A673 (cell line): ENCODE data around the gene ITGB4. TPM values are rescaled to one million over a fixed set of nuclear protein-coding genes. Genes with fewer than 3 reads are reported as not detected.
"Not testable (repeated sequence)": the region's sequence is repeated elsewhere in the genome, so short reads cannot be mapped to it uniquely, and the experiment has no call there.

Source experiments
- BruUV-seq: library from RNA; stranded (reverse); fragments of 400-500 nt; replicated peaks from 2 replicates; lab custom pipeline; 2021; lab: Mats Ljungman, UMichigan
- CTCF ChIA-PET: fragments of 300-600 bp; sonication (Branson Sonifier 250); formaldehyde crosslinking; loops from one replicate; lab custom pipeline; 2022; ENCODE audit warnings: antibody characterized with exemption; lab: Charles Lee
- POLR2A ChIA-PET: fragments of 300-600 bp; sonication (Branson Sonifier 250); formaldehyde crosslinking; loops from one replicate; lab custom pipeline; 2022; ENCODE audit warnings: antibody characterized with exemption; ENCODE audit not compliant: low non-redundant PET; lab: Charles Lee
- DNase-seq: peaks from one replicate; pipeline ENCODE4 v3.0.0-alpha.2; 2015; ENCODE audit warnings: low spot score
- H3K27ac ChIP-seq: fragments of 200-600 bp; sonication (generic); 2 replicates; pipeline ENCODE4 v1.5.1; 2016; ENCODE audit warnings: mixed run types, low read depth, mild to moderate bottlenecking, mixed read lengths, antibody characterized with exemption, low read length; ENCODE audit not compliant: poor library complexity, severe bottlenecking
- H3K27me3 ChIP-seq: fragments of 200-600 bp; sonication (generic); replicated peaks from 2 replicates; pipeline ENCODE4 v1.6.1; 2017; ENCODE audit warnings: mixed run types, low read depth, mild to moderate bottlenecking, mixed read lengths, antibody characterized with exemption, low read length; ENCODE audit not compliant: insufficient read depth, poor library complexity
- H3K36me3 ChIP-seq: fragments of 200-600 bp; sonication (generic); 2 replicates; pipeline ENCODE4 v1.6.1; 2016; ENCODE audit warnings: mixed run types, mild to moderate bottlenecking, mixed read lengths, antibody characterized with exemption, low read length; ENCODE audit not compliant: insufficient read depth, poor library complexity, severe bottlenecking
- H3K4me1 ChIP-seq: fragments of 200-600 bp; sonication (generic); 2 replicates; pipeline ENCODE4 v1.6.1; 2017; ENCODE audit warnings: mixed run types, mild to moderate bottlenecking, mixed read lengths, antibody characterized with exemption, low read length; ENCODE audit not compliant: insufficient read depth, poor library complexity, severe bottlenecking
- H3K4me3 ChIP-seq: fragments of 200-600 bp; sonication (generic); 2 replicates; pipeline ENCODE4 v1.5.1; 2016; ENCODE audit warnings: low read depth, mixed run types, mild to moderate bottlenecking, mixed read lengths, low read length; ENCODE audit not compliant: poor library complexity, severe bottlenecking
- H3K9me3 ChIP-seq: fragments of 200-600 bp; sonication (generic); 2 replicates; pipeline ENCODE4 v1.6.1; 2016; ENCODE audit warnings: mixed run types, low read depth, mild to moderate bottlenecking, mixed read lengths, antibody characterized with exemption, low read length; ENCODE audit not compliant: poor library complexity, severe bottlenecking
- CTCF ChIP-seq: fragments of 300-800, 200-600 bp; sonication (generic); conservative IDR thresholded peaks from 2 replicates; pipeline ENCODE4 v1.5.1; 2017; ENCODE audit warnings: low read depth, mild to moderate bottlenecking, antibody characterized with exemption, low read length, moderate library complexity, mixed read lengths
- EZH2 ChIP-seq: fragments of 200-600 bp; sonication (generic); IDR thresholded peaks from 2 replicates; pipeline ENCODE4 v1.6.1; 2017; ENCODE audit warnings: borderline replicate concordance, low read depth, mild to moderate bottlenecking, mixed read lengths, antibody characterized with exemption, low read length; ENCODE audit not compliant: poor library complexity, severe bottlenecking
- intact Hi-C: fragments of 100-400 bp; cut with micrococcal nuclease; formaldehyde crosslinking; loops from one replicate; pipeline ENCODE4 v1.10.0; 2022; ENCODE audit not compliant: unreplicated experiment
- total RNA-seq: library from RNA; stranded (reverse); gene quantifications from 2 replicates; pipeline ENCODE4 v1.2.3, GENCODE V29; 2021

Gene ITGB4
- total RNA-seq, 1 experiment from 2014 or later: 0.95 TPM

- intact Hi-C loops: no loop called here
- ChIA-PET CTCF (no interaction called here), POLR2A (interaction anchor here (0.7 kb wide), 1 partner anchor 11 kb away, joined by 3 read pairs; no protein-coding TSS in a partner anchor)
- TF ChIP-seq CTCF (no peak), EZH2 (no peak)
- Histone ChIP-seq H3K36me3 (peaks cover 32% of the 10 kb centered on the region), H3K27me3 (no peaks in the 10 kb centered on the region), H3K4me3 (peak overlapping the region; percentile 88), H3K27ac (peak overlapping the region; percentile 1), H3K4me1 (peaks cover 14% of the 10 kb centered on the region), H3K9me3 (no peaks in the 10 kb centered on the region)
- BruUV-seq: no TSS peak
- DNase-seq: no peak
Measured at GRCh38 chr17:75776386-75777295, 55.4 kb downstream of the ITGB4 start.

- Histone ChIP-seq H3K9me3 (no peaks in the 10 kb centered on the region), H3K4me3 (peak overlapping the region; percentile 88), H3K4me1 (peaks cover 14% of the 10 kb centered on the region), H3K27me3 (no peaks in the 10 kb centered on the region), H3K27ac (peak overlapping the region; percentile 1), H3K36me3 (peaks cover 32% of the 10 kb centered on the region)
- POLR2A ChIA-PET: interaction anchor here (0.7 kb wide), 1 partner anchor 12 kb away, joined by 3 read pairs; no protein-coding TSS in a partner anchor
- no peak for DNase-seq
- CTCF ChIA-PET: interaction anchor here (0.6 kb wide), 1 partner anchor 23 kb away, joined by 3 read pairs; no protein-coding TSS in a partner anchor
- TF ChIP-seq CTCF (no peak), EZH2 (no peak)
- intact Hi-C loops: no loop called here
- BruUV-seq: no TSS peak
Measured at GRCh38 chr17:75777296-75777922, 56.1 kb downstream of the ITGB4 start.

- TSS peak; percentile 65 for BruUV-seq
- Histone ChIP-seq H3K36me3 (peaks cover 32% of the 10 kb centered on the region), H3K4me1 (peaks cover 18% of the 10 kb centered on the region), H3K27ac (peak overlapping the region; percentile 98), H3K4me3 (peak overlapping the region; percentile 88)
- CTCF ChIA-PET: interaction anchor here (0.6 kb wide), 1 partner anchor 24 kb away, joined by 3 read pairs; no protein-coding TSS in a partner anchor
- POLR2A ChIA-PET, DNase-seq, intact Hi-C loops, H3K9me3 ChIP-seq, H3K27me3 ChIP-seq: not testable (repeated sequence)
Measured at GRCh38 chr17:75778066-75778860, 57.0 kb downstream of the ITGB4 start.
